ENCODE results near the gene FAM234A. TPM values are rescaled to one million over a fixed set of nuclear protein-coding genes. Genes with fewer than 3 reads are reported as not detected.

The FAM234A gene
- total and polyA plus RNA-seq, 3 experiments from 2014 or later, result 23.1 to 27.9 (median 26.1) TPM

GRCh38 chr16:280991-281659, 46.5 kb downstream of the FAM234A start:
- CTCF ChIA-PET, result no interaction called here
- no peaks in the 10 kb centered on the region for H3K9me3 ChIP-seq (ENCODE audit: low read length)
- H3K4me3 ChIP-seq (ENCODE audit: low read length), result no peak overlapping the region
- POLR2A ChIA-PET, result no interaction called here
- peaks cover 10% of the 10 kb centered on the region for H3K4me1 ChIP-seq (ENCODE audit: insufficient read depth, low read length)
- no peaks in the 10 kb centered on the region for H3K36me3 ChIP-seq (ENCODE audit: insufficient read depth, low read length)
- Mint-ChIP-seq H3K4me1 (peaks cover 5 to 11% (median 7%) of the 10 kb centered on the region in 3 donors), H3K9me3 (no peaks in the 10 kb centered on the region), H3K36me3 (peaks cover 0 to 2% (median 0%) of the 10 kb centered on the region in 3 donors), H3K27ac (no peak overlapping the region), H3K4me3 (peak overlapping the region in 2 of 7 donors; percentile 17 to 54), H3K27me3 (peaks cover 16 to 20% of the 10 kb centered on the region in 2 donors)
- no peak overlapping the region for H3K27ac ChIP-seq (ENCODE audit: low read depth, low read length)
- DNase-seq, result no peak
- H3K27me3 ChIP-seq (ENCODE audit: insufficient read depth, low read length, poor library complexity, severe bottlenecking), result peaks cover 14% of the 10 kb centered on the region

GRCh38 chr16:281660-282255, 47.1 kb downstream of the FAM234A start:
- no peak overlapping the region for H3K27ac Mint-ChIP-seq
- POLR2A ChIA-PET, result no interaction called here

GRCh38 chr16:282491-282890, 47.9 kb downstream of the FAM234A start:
- POLR2A ChIA-PET, result no interaction called here
- peaks cover 10% of the 10 kb centered on the region for H3K27me3 ChIP-seq (ENCODE audit: insufficient read depth, low read length, poor library complexity, severe bottlenecking)
- peaks cover 3 to 8% (median 7%) of the 10 kb centered on the region in 3 donors for H3K4me1 Mint-ChIP-seq

More at GRCh38 chr16:281660-282255, 47.1 kb downstream of the FAM234A start:
- Histone ChIP-seq H3K27ac (ENCODE audit: low read depth, low read length) (no peak overlapping the region), H3K4me3 (ENCODE audit: low read length) (no peak overlapping the region), H3K9me3 (ENCODE audit: low read length) (no peaks in the 10 kb centered on the region), H3K27me3 (ENCODE audit: insufficient read depth, low read length, poor library complexity, severe bottlenecking) (peaks cover 10% of the 10 kb centered on the region), H3K36me3 (ENCODE audit: insufficient read depth, low read length) (no peaks in the 10 kb centered on the region), H3K4me1 (ENCODE audit: insufficient read depth, low read length) (peaks cover 10% of the 10 kb centered on the region)
- Mint-ChIP-seq H3K36me3 (peaks cover 0 to 4% (median 2%) of the 10 kb centered on the region in 3 donors), H3K4me1 (peaks cover 3 to 8% (median 7%) of the 10 kb centered on the region in 3 donors), H3K27me3 (peaks cover 10 to 17% of the 10 kb centered on the region in 2 donors), H3K4me3 (no peak overlapping the region), H3K9me3 (no peaks in the 10 kb centered on the region)
- no peak for DNase-seq
- CTCF ChIA-PET, result no interaction called here

GRCh38 chr16:283033-283805, 48.6 kb downstream of the FAM234A start, which contains the start of gene PDIA2:
Gene PDIA2, plus strand, starts transcription at chr16:283164. Its CDS starts 6 bp downstream, at chr16:283170.
- H3K27ac ChIP-seq (ENCODE audit: low read depth, low read length), result no peak within 1 kb of the TSS
- Mint-ChIP-seq H3K27me3 (peaks cover 7 to 10% of the 10 kb centered on the region in 2 donors), H3K4me1 (peaks cover 3 to 8% (median 7%) of the 10 kb centered on the region in 3 donors), H3K4me3 (no peak within 1 kb of the TSS), H3K9me3 (no peaks in the 10 kb centered on the region), H3K27ac (peak within 1 kb of the TSS in 1 of 8 donors; percentile 43), H3K36me3 (peaks cover 0 to 16% (median 0%) of the 10 kb centered on the region in 3 donors)
- peaks cover 5% of the 10 kb centered on the region for H3K36me3 ChIP-seq (ENCODE audit: insufficient read depth, low read length)
- peaks cover 10% of the 10 kb centered on the region for H3K4me1 ChIP-seq (ENCODE audit: insufficient read depth, low read length)
- DNase-seq, result no peak
- ChIA-PET POLR2A (no interaction called here), CTCF (interaction anchor here (0.7 kb wide), 1 partner anchor 143 kb away, joined by 3 read pairs; no protein-coding TSS in a partner anchor)
- no peak within 1 kb of the TSS for H3K4me3 ChIP-seq (ENCODE audit: low read length)
- H3K27me3 ChIP-seq (ENCODE audit: insufficient read depth, low read length, poor library complexity, severe bottlenecking), result peaks cover 10% of the 10 kb centered on the region
- H3K9me3 ChIP-seq (ENCODE audit: low read length), result no peaks in the 10 kb centered on the region

More at GRCh38 chr16:282491-282890, 47.9 kb downstream of the FAM234A start:
- CTCF ChIA-PET, result no interaction called here
- peaks cover 7 to 10% of the 10 kb centered on the region in 2 donors for H3K27me3 Mint-ChIP-seq
- no peak overlapping the region for H3K4me3 Mint-ChIP-seq
- no peaks in the 10 kb centered on the region for H3K9me3 Mint-ChIP-seq
- Histone ChIP-seq H3K4me3 (ENCODE audit: low read length) (no peak overlapping the region), H3K36me3 (ENCODE audit: insufficient read depth, low read length) (no peaks in the 10 kb centered on the region), H3K4me1 (ENCODE audit: insufficient read depth, low read length) (peaks cover 10% of the 10 kb centered on the region), H3K9me3 (ENCODE audit: low read length) (no peaks in the 10 kb centered on the region), H3K27ac (ENCODE audit: low read depth, low read length) (no peak overlapping the region)
- DNase-seq, result no peak
- H3K36me3 Mint-ChIP-seq, result peaks cover 0 to 10% (median 0%) of the 10 kb centered on the region in 3 donors
- H3K27ac Mint-ChIP-seq, result no peak overlapping the region

GRCh38 chr16:284204-285120, 49.8 kb downstream of the FAM234A start:
- no peak overlapping the region for H3K4me3 Mint-ChIP-seq
- CTCF ChIA-PET, result interaction anchor here (0.7 kb wide), 1 partner anchor 141 kb away, joined by 3 read pairs; no protein-coding TSS in a partner anchor
- H3K9me3 Mint-ChIP-seq, result no peaks in the 10 kb centered on the region
- Histone ChIP-seq H3K27me3 (ENCODE audit: insufficient read depth, low read length, poor library complexity, severe bottlenecking) (peaks cover 7% of the 10 kb centered on the region), H3K36me3 (ENCODE audit: insufficient read depth, low read length) (peaks cover 10% of the 10 kb centered on the region), H3K4me1 (ENCODE audit: insufficient read depth, low read length) (peaks cover under 1% of the 10 kb centered on the region), H3K4me3 (ENCODE audit: low read length) (no peak overlapping the region), H3K27ac (ENCODE audit: low read depth, low read length) (no peak overlapping the region), H3K9me3 (ENCODE audit: low read length) (no peaks in the 10 kb centered on the region)
- H3K27me3 Mint-ChIP-seq, result peaks cover 0 to 6% of the 10 kb centered on the region in 2 donors
- POLR2A ChIA-PET, result no interaction called here
- H3K27ac Mint-ChIP-seq, result no peak overlapping the region
- H3K4me1 Mint-ChIP-seq, result no peaks in the 10 kb centered on the region
- peaks cover 0 to 29% (median 0%) of the 10 kb centered on the region in 3 donors for H3K36me3 Mint-ChIP-seq
- no peak for DNase-seq

- H3K9me3 ChIP-seq (ENCODE audit: low read length), result no peaks in the 10 kb centered on the region
- Mint-ChIP-seq H3K4me3 (no peak overlapping the region), H3K4me1 (no peaks in the 10 kb centered on the region), H3K36me3 (peaks cover 0 to 37% (median 0%) of the 10 kb centered on the region in 3 donors), H3K27me3 (peaks cover 0 to 6% of the 10 kb centered on the region in 2 donors), H3K27ac (no peak overlapping the region), H3K9me3 (no peaks in the 10 kb centered on the region)
- ChIA-PET CTCF (no interaction called here), POLR2A (interaction anchor here (0.5 kb wide), 1 partner anchor 182 kb away, joined by 5 read pairs; no protein-coding TSS in a partner anchor)
- no peak overlapping the region for H3K4me3 ChIP-seq (ENCODE audit: low read length)
- no peak for DNase-seq
- H3K27ac ChIP-seq (ENCODE audit: low read depth, low read length), result no peak overlapping the region
- H3K4me1 ChIP-seq (ENCODE audit: insufficient read depth, low read length), result no peaks in the 10 kb centered on the region
- H3K36me3 ChIP-seq (ENCODE audit: insufficient read depth, low read length), result peaks cover 13% of the 10 kb centered on the region
- H3K27me3 ChIP-seq (ENCODE audit: insufficient read depth, low read length, poor library complexity, severe bottlenecking), result peaks cover 6% of the 10 kb centered on the region
Measured at GRCh38 chr16:285146-286055, 50.8 kb downstream of the FAM234A start.
